GM19238 (cell line): ENCODE results near the gene TTC31.
"Not testable (repeated sequence)": the region's sequence is repeated elsewhere in the genome, so short reads cannot be mapped to it uniquely, and the experiment has no call there.

Experiments
- DNase-seq: peaks from one replicate; pipeline ENCODE4 v3.0.0; 2011; ENCODE audit warnings: low spot score; ENCODE audit not compliant: insufficient read length

Gene TTC31

GRCh38 chr2:74482801-74483674 lies at the start of gene TTC31, which contains the start of gene CCDC142:
TTC31 (plus strand) TSS chr2:74483081; CDS start chr2:74483096, 15 bp downstream.
CCDC142 (minus strand) TSS chr2:74482998; CDS start chr2:74482837, 161 bp downstream.
- peak; percentile 87 for DNase-seq

DNA sequence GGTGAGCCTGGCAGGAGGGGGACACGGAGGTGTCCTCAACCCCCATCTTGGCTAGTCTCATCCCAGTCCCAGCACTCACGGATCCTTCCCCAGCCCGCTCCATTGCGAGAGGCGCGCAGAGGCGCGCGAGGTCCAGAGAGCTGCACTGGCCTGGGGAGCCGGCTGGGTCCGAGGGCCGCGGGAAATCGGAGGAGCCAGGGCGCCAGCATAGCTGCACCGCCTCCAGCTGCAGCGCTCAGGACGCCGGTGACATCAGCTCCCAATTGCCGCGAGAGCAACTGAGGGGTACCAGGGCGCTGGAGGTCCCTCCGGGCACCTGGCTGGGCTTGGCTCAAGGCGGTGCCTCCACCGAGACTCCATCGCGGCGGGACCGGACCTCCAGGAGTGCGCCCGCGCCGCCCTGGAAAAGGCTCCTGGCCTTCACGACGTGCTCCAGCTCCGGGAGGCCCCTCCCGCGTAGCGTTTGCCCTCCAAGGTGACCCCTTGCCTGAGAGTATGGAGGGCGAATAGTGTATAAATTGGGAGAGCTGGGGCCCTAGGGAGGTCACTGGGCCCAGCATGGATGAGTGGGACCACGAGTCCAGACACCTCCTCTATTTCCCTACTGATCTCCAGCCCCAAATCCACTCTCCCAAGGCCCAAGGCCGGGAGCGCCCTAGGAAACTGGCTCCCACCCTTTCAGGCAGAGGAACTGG lies 46.6 kb upstream of the TTC31 start:
- no peak for DNase-seq

- DNase-seq, result peak; percentile 57
Measured at GRCh38 chr2:74436848-74437695, 45.8 kb upstream of the TTC31 start.

- DNase-seq, result no peak
Measured at GRCh38 chr2:74438248-74438647, 44.6 kb upstream of the TTC31 start.

- no peak for DNase-seq
Measured at GRCh38 chr2:74439373-74439772, 43.5 kb upstream of the TTC31 start.

- no peak for DNase-seq
Measured at GRCh38 chr2:74439803-74440377, 43.0 kb upstream of the TTC31 start.

DNA sequence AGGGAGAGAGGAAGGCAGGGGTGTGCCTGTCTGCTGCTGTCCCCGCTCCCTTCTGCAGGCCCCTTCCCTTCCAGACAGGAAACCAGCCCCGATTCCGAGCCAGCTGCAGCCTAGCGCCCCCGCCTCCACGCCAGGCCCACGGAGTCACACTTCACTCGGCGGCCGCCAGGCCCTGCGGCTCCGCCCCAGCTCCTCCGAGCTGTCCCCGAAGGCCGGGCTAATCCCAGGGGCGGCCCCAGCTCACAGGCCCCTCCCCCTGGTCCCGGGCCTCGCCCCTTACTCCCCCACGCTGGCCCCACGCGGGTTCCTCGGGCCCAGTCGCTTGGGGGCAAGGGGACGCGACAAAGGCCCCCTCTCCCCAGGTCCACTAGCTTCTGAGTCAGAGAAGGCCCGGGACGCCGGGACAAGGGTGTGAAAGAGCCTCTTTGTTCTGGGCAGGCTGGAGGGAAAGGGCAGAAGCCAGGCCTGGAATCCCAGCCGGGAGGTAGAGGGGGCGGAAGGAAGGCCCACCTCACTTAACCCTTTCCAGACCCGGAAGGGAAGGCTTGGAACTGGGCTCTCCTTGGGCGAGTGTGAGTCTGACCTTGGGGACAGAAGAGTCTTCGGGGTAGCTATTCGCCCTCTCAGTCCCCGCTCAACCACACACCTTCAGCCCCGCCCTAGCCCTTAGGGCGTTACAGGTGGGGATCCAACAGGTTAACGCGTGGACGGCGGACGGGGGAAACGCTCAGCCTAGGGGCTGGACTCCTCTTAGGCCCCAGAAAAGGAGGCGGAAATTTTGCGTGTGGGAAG lies 42.3 kb upstream of the TTC31 start:
- DNase-seq, result peak; percentile 99

- no peak for DNase-seq
Measured at GRCh38 chr2:74441170-74441689, 41.7 kb upstream of the TTC31 start.

- peak; percentile 53 for DNase-seq
Measured at GRCh38 chr2:74441690-74442482, 41.0 kb upstream of the TTC31 start, which contains the start of gene RTKN. RTKN (minus strand) TSS chr2:74441937; CDS start chr2:74441816, 121 bp downstream.

GRCh38 chr2:74442483-74443297 lies 40.2 kb upstream of the TTC31 start:
- not testable (repeated sequence) for DNase-seq

DNA sequence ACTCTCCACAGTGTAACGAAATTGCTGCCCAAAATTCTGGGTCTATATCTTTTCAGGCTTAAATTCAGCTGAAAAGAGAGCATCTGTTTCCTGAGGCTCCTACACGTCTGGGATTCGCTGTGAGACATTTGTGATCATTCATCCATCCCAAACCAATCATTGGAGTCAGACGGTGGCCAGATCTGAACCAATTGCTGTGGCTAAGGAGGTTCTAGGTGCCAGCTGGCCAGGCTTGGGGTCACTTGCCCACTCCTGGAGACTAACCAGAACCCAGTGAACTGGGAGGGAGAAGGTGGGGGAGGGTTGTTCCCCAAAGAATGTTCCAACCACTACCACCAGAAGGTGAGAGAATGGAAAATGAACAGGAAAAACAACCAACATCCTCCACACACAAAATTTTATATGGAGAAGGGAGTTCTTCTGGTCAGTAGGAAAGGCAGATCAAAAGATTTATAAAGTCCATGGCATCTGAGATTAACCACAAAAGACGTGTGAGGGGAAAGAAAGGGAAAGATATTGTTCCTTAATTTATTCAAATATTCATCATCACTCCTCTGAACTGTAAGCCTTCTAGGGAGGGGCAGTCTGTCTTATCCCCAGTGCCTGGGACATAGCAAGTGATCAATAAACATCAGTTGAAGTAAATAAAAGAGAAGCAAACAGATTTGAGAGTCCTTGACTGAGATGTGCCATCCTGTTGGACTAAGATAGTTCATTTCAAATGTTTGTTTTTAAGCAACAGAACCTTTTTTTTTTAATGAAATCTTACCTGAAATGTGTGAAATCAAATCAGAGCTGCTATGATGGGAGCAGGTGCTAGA lies 38.2 kb upstream of the TTC31 start:
- no peak for DNase-seq

GRCh38 chr2:74447230-74447999 lies 35.5 kb upstream of the TTC31 start:
- no peak for DNase-seq

DNA sequence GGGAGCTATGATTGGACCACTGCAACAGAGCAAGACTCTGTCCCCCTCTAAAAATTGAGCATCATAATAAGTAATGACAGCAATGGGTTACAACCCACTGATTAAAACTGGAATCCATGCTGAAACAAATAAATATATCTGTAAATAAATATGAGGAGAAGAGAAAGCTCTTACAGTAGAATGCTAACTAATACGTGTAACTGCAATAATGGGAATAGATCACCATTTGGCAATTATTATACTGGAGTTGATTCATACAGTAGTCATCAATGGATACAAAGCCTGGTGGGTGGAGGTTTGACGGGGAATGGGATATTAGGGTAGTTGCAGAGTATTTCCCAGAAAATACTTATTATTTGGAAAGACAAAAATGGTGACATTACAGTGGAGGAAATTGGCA lies 34.1 kb upstream of the TTC31 start:
- no peak for DNase-seq

GRCh38 chr2:74450570-74451190 lies 32.2 kb upstream of the TTC31 start:
- DNase-seq, result no peak

DNA sequence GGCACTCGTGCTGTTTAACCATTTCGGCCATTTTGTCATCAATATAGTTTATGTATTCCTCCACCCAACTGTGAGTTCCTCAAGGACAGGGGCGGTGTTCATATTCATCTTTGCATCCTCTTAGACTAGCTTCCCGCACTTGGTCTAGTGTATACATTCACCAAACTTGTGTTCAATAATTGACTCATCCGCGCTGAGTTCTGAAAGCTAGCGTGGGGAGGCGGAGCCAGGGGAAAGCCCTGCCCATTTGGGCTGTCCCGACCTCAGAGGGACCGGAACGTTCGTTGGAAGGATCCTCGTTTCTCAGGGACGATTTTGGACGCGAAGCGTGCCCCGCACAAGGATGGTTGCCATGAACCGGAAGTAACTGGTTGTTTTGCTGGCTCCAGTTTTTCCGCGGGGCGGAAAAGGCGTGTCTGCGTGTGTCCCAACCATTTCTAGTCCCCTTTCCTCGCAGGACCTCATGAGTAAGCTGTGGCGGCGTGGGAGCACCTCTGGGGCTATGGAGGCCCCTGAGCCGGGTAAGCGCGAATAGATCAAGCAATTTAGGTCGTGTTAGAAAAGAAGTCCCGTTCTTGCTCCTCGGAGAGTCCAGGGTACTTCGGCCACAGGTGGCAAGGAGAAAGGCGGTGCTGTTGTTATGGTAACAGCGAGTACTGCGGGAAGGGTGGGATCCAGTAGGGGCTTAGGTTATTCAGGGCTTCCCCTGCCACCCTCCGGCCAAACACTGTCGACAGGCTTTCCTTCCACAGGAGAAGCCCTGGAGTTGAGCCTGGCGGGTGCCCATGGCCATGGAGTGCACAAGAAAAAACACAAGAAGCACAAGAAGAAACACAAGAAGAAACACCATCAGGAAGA lies 28.0 kb upstream of the TTC31 start, which contains the start of gene INO80B:
TSS of gene INO80B (plus strand) at position 434 of the 858 bp plus-strand sequence. CDS start at position 464, 30 bp downstream.
- peak; percentile 74 for DNase-seq
